Activated CD4-positive, CD25-positive, alpha-beta regulatory T cell treated with anti-CD3 and anti-CD28 coated beads, Interleukin-2, amount 50 U/mL, for 16 hours (primary cell): ENCODE data around the gene ZSWIM7.

Experiments used
- DNase-seq: peaks from one replicate; pipeline ENCODE4 v3.0.0-alpha.2; 2020; ENCODE audit warnings: low read depth, low spot score

The ZSWIM7 gene

GRCh38 chr17:15999141-15999973 lies at the start of gene ZSWIM7, which contains the start of gene TTC19:
ZSWIM7 (minus strand) TSS chr17:15999704; CDS start chr17:15999594, 110 bp downstream.
TTC19 (plus strand) TSS chr17:15999824; CDS start chr17:15999849, 25 bp downstream.
- peak; percentile 79 for DNase-seq

GRCh38 chr17:16048811-16049449 lies 49.4 kb upstream of the ZSWIM7 start:
- no peak for DNase-seq

- DNase-seq, result no peak
Observed at GRCh38 chr17:16046966-16047365, 47.5 kb upstream of the ZSWIM7 start.

GRCh38 chr17:16044487-16044886 lies 45.0 kb upstream of the ZSWIM7 start:
- DNase-seq, result no peak

GRCh38 chr17:16040710-16041251 lies 41.3 kb upstream of the ZSWIM7 start:
- DNase-seq, result no peak

GRCh38 chr17:16037636-16038035 lies 38.1 kb upstream of the ZSWIM7 start:
- no peak for DNase-seq

GRCh38 chr17:16036261-16036660 lies 36.8 kb upstream of the ZSWIM7 start:
- no peak for DNase-seq

- no peak for DNase-seq
Observed at GRCh38 chr17:16033729-16034349, 34.3 kb upstream of the ZSWIM7 start.

- peak; percentile 11 for DNase-seq
Observed at GRCh38 chr17:16027708-16028584, 28.4 kb upstream of the ZSWIM7 start.

GRCh38 chr17:16026895-16027294 lies 27.4 kb upstream of the ZSWIM7 start:
- DNase-seq, result no peak

GRCh38 chr17:16025202-16025601 lies 25.7 kb upstream of the ZSWIM7 start:
- no peak for DNase-seq

GRCh38 chr17:16023881-16024280 lies 24.4 kb upstream of the ZSWIM7 start:
- DNase-seq, result no peak

GRCh38 chr17:16019347-16019746 lies 19.8 kb upstream of the ZSWIM7 start:
- DNase-seq, result no peak

- DNase-seq, result no peak
Observed at GRCh38 chr17:16013943-16014407, 14.5 kb upstream of the ZSWIM7 start.

GRCh38 chr17:16007439-16007838 lies 7.9 kb upstream of the ZSWIM7 start:
- DNase-seq, result no peak

GRCh38 chr17:16005636-16006035 lies 6.1 kb upstream of the ZSWIM7 start:
- DNase-seq, result no peak

- DNase-seq, result no peak
Observed at GRCh38 chr17:16003841-16004240, 4.3 kb upstream of the ZSWIM7 start.

- DNase-seq, result no peak
Observed at GRCh38 chr17:16002708-16003260, 3.3 kb upstream of the ZSWIM7 start.

GRCh38 chr17:16001226-16001897 lies 1.9 kb upstream of the ZSWIM7 start:
- no peak for DNase-seq
